ENCODE data around the gene LPIN2.

DNA sequence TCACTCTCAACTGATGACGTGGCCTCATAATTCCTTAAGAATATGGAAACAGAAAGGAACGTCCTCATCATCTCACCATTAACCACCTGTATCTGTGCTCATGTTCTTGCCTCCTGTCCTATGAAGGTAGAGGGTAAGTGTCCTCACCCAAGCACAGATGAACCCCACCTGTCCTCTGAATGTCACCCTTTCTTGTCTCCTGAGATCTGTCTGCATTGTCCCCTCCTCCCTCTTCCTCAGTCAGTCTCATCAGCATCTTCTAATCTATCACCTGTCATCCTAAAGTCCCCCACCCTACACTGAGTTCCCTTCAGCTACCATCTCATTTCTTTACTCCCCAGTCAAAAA lies 39.4 kb upstream of the LPIN2 start:
- TF ChIP-seq, protein P1, sequence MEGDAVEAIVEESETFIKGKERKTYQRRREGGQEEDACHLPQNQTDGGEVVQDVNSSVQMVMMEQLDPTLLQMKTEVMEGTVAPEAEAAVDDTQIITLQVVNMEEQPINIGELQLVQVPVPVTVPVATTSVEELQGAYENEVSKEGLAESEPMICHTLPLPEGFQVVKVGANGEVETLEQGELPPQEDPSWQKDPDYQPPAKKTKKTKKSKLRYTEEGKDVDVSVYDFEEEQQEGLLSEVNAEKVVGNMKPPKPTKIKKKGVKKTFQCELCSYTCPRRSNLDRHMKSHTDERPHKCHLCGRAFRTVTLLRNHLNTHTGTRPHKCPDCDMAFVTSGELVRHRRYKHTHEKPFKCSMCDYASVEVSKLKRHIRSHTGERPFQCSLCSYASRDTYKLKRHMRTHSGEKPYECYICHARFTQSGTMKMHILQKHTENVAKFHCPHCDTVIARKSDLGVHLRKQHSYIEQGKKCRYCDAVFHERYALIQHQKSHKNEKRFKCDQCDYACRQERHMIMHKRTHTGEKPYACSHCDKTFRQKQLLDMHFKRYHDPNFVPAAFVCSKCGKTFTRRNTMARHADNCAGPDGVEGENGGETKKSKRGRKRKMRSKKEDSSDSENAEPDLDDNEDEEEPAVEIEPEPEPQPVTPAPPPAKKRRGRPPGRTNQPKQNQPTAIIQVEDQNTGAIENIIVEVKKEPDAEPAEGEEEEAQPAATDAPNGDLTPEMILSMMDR (IDR thresholded peaks at IDR 0.05; ENCODE audit: insufficient read depth, low read length, poor library complexity, severe bottlenecking): no peak
- no peak for TF ChIP-seq EZH2phosphoT487 (conservative IDR thresholded peaks at IDR 0.05; ENCODE audit: low read length)

All from SU-DHL-6 (cell line).